ENCODE results near the gene IGFBP2. TPM values are rescaled to one million over a fixed set of nuclear protein-coding genes. Genes with fewer than 3 reads are reported as not detected.
"Not testable (repeated sequence)": the region's sequence is repeated elsewhere in the genome, so short reads cannot be mapped to it uniquely, and the experiment has no call there.

The IGFBP2 gene
- total RNA-seq, 4 donors from 2014 or later, result 8.7 to 69.5 (median 28.2) TPM

DNA sequence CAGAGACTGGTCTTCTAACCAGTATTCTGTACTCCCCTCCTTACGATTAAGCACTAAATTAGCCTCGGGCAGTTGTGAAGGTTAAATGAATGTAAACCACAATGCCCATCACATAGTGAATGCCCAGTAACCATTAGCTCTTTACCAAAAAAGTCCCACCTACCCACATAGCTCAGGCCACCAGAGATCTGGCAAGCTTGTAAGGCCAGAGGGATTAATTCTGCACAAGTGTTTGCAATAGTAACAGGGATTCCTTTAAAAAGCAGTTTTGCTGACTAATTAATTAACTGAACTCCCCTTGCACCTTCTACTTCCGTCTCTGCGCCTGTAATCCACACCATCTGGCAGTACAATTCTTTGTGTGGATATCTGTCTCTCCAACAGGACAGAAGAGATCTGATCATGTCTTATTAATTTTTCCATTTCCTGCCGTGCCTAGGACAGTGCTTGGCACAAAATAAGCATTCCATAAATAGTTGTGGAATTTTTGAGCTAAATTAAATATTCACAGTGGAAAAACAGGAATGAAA is 36.2 kb upstream of the IGFBP2 start:
- intact Hi-C loops (cut with DNase I; ENCODE audit: low total_unique reads), result no loop called here
- WGBS, 2 donors, result 31 to 36% methylated on average over 5 of the region's 5 CpGs
- no peak overlapping the region for H3K4me3 ChIP-seq (ENCODE audit: low read depth, poor library complexity, severe bottlenecking)
- TF ChIP-seq, protein P1, sequence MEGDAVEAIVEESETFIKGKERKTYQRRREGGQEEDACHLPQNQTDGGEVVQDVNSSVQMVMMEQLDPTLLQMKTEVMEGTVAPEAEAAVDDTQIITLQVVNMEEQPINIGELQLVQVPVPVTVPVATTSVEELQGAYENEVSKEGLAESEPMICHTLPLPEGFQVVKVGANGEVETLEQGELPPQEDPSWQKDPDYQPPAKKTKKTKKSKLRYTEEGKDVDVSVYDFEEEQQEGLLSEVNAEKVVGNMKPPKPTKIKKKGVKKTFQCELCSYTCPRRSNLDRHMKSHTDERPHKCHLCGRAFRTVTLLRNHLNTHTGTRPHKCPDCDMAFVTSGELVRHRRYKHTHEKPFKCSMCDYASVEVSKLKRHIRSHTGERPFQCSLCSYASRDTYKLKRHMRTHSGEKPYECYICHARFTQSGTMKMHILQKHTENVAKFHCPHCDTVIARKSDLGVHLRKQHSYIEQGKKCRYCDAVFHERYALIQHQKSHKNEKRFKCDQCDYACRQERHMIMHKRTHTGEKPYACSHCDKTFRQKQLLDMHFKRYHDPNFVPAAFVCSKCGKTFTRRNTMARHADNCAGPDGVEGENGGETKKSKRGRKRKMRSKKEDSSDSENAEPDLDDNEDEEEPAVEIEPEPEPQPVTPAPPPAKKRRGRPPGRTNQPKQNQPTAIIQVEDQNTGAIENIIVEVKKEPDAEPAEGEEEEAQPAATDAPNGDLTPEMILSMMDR (IDR thresholded peaks at IDR 0.05), result no peak
- no peak for TF ChIP-seq POLR2A (IDR thresholded peaks at IDR 0.05)
- DNase-seq (ENCODE audit: low spot score in 2 of 2), result no peak

DNA sequence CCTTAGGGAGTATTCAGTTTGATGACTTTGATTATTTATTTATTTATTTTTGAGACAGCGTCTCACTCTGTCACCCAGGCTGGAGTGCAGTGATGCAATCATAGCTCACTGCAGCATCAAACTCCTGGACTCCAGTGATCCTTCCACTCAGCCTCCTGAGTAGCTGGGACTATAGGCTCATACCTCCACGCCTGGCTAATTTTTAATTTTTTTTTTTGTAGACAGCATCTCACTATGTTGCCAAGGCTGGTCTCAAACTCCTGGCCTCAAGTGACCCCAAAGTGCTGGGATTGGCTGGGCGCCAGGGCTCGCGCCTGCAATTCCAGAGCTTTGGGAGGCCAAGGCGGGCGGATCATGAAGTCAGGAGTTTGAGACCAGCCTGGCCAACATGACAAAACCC is 35.4 kb upstream of the IGFBP2 start:
- intact Hi-C loops (cut with DNase I; ENCODE audit: low total_unique reads); H3K4me3 ChIP-seq (ENCODE audit: low read depth, poor library complexity, severe bottlenecking); DNase-seq (ENCODE audit: low spot score in 2 of 2): not testable (repeated sequence)
- WGBS, 2 donors, result 56 to 61% methylated on average over 7 of the region's 7 CpGs

DNA sequence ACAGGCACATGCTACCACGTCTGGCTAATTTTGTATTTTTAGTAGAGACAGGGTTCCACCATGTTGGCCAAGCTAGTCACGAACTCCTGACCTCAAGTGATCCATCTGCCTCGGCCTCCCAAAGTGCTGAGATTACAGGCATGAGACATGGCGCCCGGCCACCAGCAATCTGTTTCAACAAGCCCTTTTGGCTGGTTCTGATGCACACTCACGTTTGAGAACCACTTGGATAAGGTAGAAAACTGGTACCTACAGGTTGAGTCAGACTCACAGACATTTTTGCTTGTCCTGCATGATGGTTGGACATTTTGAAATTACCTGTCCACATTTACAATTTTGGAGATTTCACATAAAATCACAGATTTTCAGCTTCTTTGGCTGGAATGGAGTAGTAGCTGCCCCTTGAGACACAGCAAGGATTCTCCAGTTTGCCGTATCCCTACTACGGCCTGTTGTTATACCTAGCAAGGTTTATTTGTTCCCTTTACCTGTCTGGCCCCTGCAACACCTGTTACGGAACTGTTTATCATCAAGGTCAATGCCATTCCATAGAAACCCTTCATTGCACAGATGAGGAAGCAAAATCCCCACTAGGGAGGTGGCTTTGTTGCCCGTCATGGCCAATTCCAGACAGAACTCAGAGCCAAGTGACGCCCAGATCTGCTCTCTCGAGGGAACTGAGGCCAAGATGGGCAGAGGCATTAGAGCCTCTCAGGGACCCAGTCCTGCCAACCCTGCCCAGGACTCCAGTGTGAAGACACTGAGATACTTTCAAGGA is 31.4 kb upstream of the IGFBP2 start:
- WGBS, 2 donors, result 74 to 77% methylated on average over 12 of the region's 12 CpGs
- no peak overlapping the region for H3K4me3 ChIP-seq (ENCODE audit: low read depth, poor library complexity, severe bottlenecking)
- no peak for DNase-seq (ENCODE audit: low spot score in 2 of 2)
- intact Hi-C loops (cut with DNase I; ENCODE audit: low total_unique reads), result no loop called here
- TF ChIP-seq POLR2A (IDR thresholded peaks at IDR 0.05), result no peak
- TF ChIP-seq, protein P1 (IDR thresholded peaks at IDR 0.05), result no peak

DNA sequence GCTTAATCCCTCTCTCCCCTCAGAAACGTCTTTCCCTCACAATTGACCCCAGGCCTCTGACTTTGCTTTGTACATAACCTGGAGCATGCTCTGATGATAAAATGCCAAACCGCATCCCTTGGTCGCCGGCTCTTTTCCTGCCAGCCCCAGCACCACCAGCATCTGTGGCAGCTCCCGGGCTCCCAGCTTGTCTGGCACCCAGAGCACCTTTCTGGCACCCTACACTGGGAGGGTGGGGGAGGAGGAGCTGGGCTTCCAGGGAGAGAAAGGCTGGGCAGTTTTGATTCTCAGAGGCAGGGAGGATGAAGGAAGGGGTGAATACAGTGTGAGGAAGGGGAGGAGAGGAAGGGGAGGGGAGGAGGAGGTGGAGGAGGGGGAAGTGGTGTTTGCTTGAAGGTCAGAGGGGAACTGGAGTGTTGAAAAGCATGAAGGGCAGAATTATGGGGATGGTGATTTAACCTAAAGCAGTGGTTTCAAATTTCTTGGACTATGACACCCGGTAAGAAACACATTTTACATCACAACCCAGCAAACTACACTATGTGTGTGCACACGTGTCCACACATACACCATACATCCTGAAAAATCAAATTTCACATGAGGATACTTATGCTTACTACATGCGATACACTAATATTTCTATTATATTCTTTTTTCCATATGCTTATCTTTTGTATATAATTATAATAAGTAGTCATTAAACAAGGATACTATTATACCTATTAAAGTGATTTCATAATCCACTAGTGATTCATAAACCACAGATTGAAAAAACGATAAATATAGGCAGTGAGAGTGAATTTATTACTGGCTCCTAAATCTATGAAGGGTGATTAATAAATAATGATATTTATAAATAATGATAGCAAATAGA is 30.0 kb upstream of the IGFBP2 start:
- H3K4me3 ChIP-seq (ENCODE audit: low read depth, poor library complexity, severe bottlenecking), result no peak overlapping the region
- no peak for TF ChIP-seq POLR2A (IDR thresholded peaks at IDR 0.05)
- TF ChIP-seq, protein P1 (IDR thresholded peaks at IDR 0.05), result no peak
- DNase-seq (ENCODE audit: low spot score in 2 of 2), result no peak
- intact Hi-C loops (cut with DNase I; ENCODE audit: low total_unique reads), result no loop called here
- 48 to 51% methylated on average over 9 of the region's 9 CpGs for WGBS, 2 donors

DNA sequence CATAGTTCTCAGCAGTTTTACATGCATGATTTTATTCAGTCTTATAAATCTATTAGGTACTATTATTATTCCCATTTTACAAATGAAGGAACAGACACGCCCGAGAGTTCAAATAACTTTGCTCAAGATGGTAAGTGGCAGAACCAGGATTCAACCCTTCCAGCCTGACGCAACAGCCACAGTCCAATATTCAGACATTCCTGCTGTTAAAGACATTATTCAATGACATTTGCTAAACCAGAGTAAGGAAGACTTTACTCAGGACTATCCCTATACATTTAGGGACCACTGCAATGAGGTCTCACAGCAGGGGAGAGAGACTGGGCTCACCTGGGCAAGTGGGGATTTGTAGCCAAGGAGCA is 29.4 kb upstream of the IGFBP2 start:
- no peak for DNase-seq (ENCODE audit: low spot score in 2 of 2)
- H3K4me3 ChIP-seq (ENCODE audit: low read depth, poor library complexity, severe bottlenecking), result no peak overlapping the region
- intact Hi-C loops (cut with DNase I; ENCODE audit: low total_unique reads), result no loop called here
- TF ChIP-seq, protein P1 (IDR thresholded peaks at IDR 0.05), result no peak
- no peak for TF ChIP-seq POLR2A (IDR thresholded peaks at IDR 0.05)
- 64 to 69% methylated on average over 3 of the region's 3 CpGs for WGBS, 2 donors

DNA sequence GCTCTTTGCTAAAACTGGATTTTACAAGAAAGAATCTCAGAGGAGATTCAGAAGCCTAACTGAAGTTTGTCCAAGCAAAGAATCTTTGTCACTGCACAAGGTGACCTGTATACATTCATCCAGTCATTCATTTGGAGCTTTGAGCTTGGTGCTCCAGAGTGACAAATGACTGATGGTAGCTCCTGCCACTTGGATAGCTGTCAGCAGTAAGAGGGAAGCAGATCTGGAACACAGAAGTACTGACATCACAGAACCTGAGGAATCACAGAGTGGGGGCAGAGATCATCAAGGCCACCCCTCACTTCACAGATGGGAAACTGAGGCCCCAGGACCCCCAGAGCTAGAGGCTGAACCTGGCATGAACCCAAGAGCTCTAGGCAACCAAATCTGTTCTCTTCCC is 28.8 kb upstream of the IGFBP2 start:
- H3K4me3 ChIP-seq (ENCODE audit: low read depth, poor library complexity, severe bottlenecking), result no peak overlapping the region
- TF ChIP-seq, protein P1 (IDR thresholded peaks at IDR 0.05), result no peak
- TF ChIP-seq POLR2A (IDR thresholded peaks at IDR 0.05), result no peak
- intact Hi-C loops (cut with DNase I; ENCODE audit: low total_unique reads), result no loop called here
- no peak for DNase-seq (ENCODE audit: low spot score in 2 of 2)
